Sigmoid colon (tissue), 7 donors: Measurements from ENCODE around the gene GRM4. TPM values are rescaled to one million over a fixed set of nuclear protein-coding genes. Genes with fewer than 3 reads are reported as not detected.

Source experiments
- DNase-seq: peaks from one replicate; pipeline ENCODE4 v3.0.0-alpha.2; 2019
- H3K27ac ChIP-seq, 4 donors: fragments of 200-600 bp; sonication (generic); one replicate each; pipeline ENCODE4 v1.5.1; 2016 to 2019; ENCODE audit warnings: mild to moderate bottlenecking in 1 of 4
- H3K27me3 ChIP-seq, 3 donors: fragments of 200-600 bp; sonication (generic); one replicate each; pipeline ENCODE4 v1.5.1; 2019; ENCODE audit warnings: mild to moderate bottlenecking in 1 of 3
- H3K36me3 ChIP-seq, 4 donors: fragments of 200-600 bp; sonication (generic); one replicate each; pipeline ENCODE4 v1.5.1; 2016 to 2019
- H3K4me1 ChIP-seq, 4 donors: fragments of 200-600 bp; sonication (generic); one replicate each; pipeline ENCODE4 v1.5.1; 2017 to 2019
- H3K4me3 ChIP-seq, 4 donors: fragments of 200-600 bp; sonication (generic); one replicate each; pipeline ENCODE4 v1.5.1; 2017 to 2019; ENCODE audit warnings: mild to moderate bottlenecking in 2 of 4, moderate library complexity in 1 of 4
- H3K9me3 ChIP-seq, 4 donors: fragments of 200-600 bp in 3 of 4; sonication (generic) in 3 of 4; one replicate each; pipeline versions ENCODE4 v1.5.1 to v1.6.1; 2013 to 2019
- CTCF ChIP-seq, 4 experiments: fragments of 450-650 bp in 3 of 4; fragments of 200-600 bp in 1 of 4; IDR thresholded peaks; one replicate each; pipeline ENCODE4 v1.5.1; 2016 to 2019; ENCODE audit warnings: antibody characterized with exemption in 4 of 4, mild to moderate bottlenecking in 3 of 4, moderate library complexity in 2 of 4
- EP300 ChIP-seq, 4 donors: sonication (generic); formaldehyde crosslinking; IDR thresholded peaks; one replicate each; pipeline ENCODE4 v1.6.1; 2017; ENCODE audit warnings: antibody characterized with exemption in 4 of 4
- POLR2A ChIP-seq, 2 donors: fragments of 450-650 bp; IDR thresholded peaks; one replicate each; pipeline ENCODE4 v1.6.1; 2016; ENCODE audit warnings: antibody characterized with exemption in 2 of 2, mild to moderate bottlenecking in 2 of 2, moderate library complexity in 2 of 2
- POLR2AphosphoS5 ChIP-seq, 4 donors: sonication (generic); formaldehyde crosslinking; IDR thresholded peaks; one replicate each; pipeline ENCODE4 v1.6.1; 2017; ENCODE audit warnings: antibody characterized with exemption in 4 of 4
- WGBS, 2 donors: extraction: QIAGEN DNeasy Blood & Tissue Kit; methylation state at CpG; one replicate each; pipeline ENCODE4 v1.1.7; 2013; 5-methylcytosine and 5-hydroxymethylcytosine counted together
- intact Hi-C: fragments of 100-400 bp; cut with DNase I; formaldehyde crosslinking; loops from one replicate; pipeline ENCODE4 v1.15.1; 2023
- polyA plus RNA-seq, 3 donors: library from polyadenylated mRNA; stranded (reverse); fragments of 200-250 nt; gene quantifications; one replicate each; pipeline ENCODE4 v1.2.3, GENCODE V29; 2013
- total RNA-seq, 4 donors: library from RNA; depleted of rRNA; stranded (reverse); fragments of >200 nt; gene quantifications; one replicate each; pipeline ENCODE4 v1.1.0, GENCODE V29; 2016
- donor health status: healthy with polysubstance abuse.
- donor health status: Bipolar disorder and iron deficiency.
- donor health status: healthy.

Gene GRM4
- total and polyA plus RNA-seq, 7 donors: 0.07 to 0.14 TPM; not detected in 5

GRCh38 chr6:34149831-34150400 lies 4.0 kb upstream of the GRM4 start:
- H3K27me3 ChIP-seq: peaks cover 19 to 89% (median 59%) of the 10 kb centered on the region in 3 donors
- intact Hi-C loops: loop anchor here (5.0 to 10.0 kb wide), 2 partner anchors 93 to 565 kb away; partner anchors contain the start of gene BAK1

GRCh38 chr6:34149452-34149810 lies 3.5 kb upstream of the GRM4 start:
- TF ChIP-seq POLR2AphosphoS5 (IDR thresholded peaks at IDR 0.05) (no peak), EP300 (IDR thresholded peaks at IDR 0.05) (no peak), POLR2A (IDR thresholded peaks at IDR 0.05) (no peak), CTCF (IDR thresholded peaks at IDR 0.05) (no peak)
- no peak overlapping the region for H3K27ac ChIP-seq
- H3K4me3 ChIP-seq: no peak overlapping the region
- no peaks in the 10 kb centered on the region for H3K9me3 ChIP-seq
- intact Hi-C loops: no loop called here
- WGBS, 2 donors: 53 to 60% methylated on average over 5 of the region's 5 CpGs
- peaks cover 22 to 89% (median 59%) of the 10 kb centered on the region in 3 donors for H3K27me3 ChIP-seq
- no peaks in the 10 kb centered on the region for H3K36me3 ChIP-seq
- peaks cover 0 to 22% (median 17%) of the 10 kb centered on the region in 4 donors for H3K4me1 ChIP-seq
- peak; percentile 7 for DNase-seq

More at GRCh38 chr6:34149831-34150400, 4.0 kb upstream of the GRM4 start:
- no peak overlapping the region for H3K4me3 ChIP-seq
- peak; percentile 8 for DNase-seq
- H3K27ac ChIP-seq: no peak overlapping the region
- no peaks in the 10 kb centered on the region for H3K36me3 ChIP-seq
- 85 to 88% methylated on average over 4 of the region's 4 CpGs for WGBS, 2 donors
- no peaks in the 10 kb centered on the region for H3K9me3 ChIP-seq
- H3K4me1 ChIP-seq: peaks cover 0 to 22% (median 17%) of the 10 kb centered on the region in 4 donors
- TF ChIP-seq EP300 (IDR thresholded peaks at IDR 0.05): no peak
- no peak for TF ChIP-seq POLR2AphosphoS5 (IDR thresholded peaks at IDR 0.05)
- TF ChIP-seq CTCF (IDR thresholded peaks at IDR 0.05): no peak
- TF ChIP-seq POLR2A (IDR thresholded peaks at IDR 0.05): no peak

- peak; percentile 43 for DNase-seq
- Histone ChIP-seq H3K9me3 (no peaks in the 10 kb centered on the region), H3K27ac (no peak overlapping the region), H3K4me3 (no peak overlapping the region), H3K27me3 (peaks cover 22 to 89% (median 59%) of the 10 kb centered on the region in 3 donors), H3K4me1 (peaks cover 0 to 22% (median 22%) of the 10 kb centered on the region in 4 donors), H3K36me3 (no peaks in the 10 kb centered on the region)
- WGBS, 2 donors: 71 to 76% methylated on average over 8 of the region's 8 CpGs
- intact Hi-C loops: no loop called here
- TF ChIP-seq POLR2A (IDR thresholded peaks at IDR 0.05): no peak
Measured at GRCh38 chr6:34148631-34149451, 3.0 kb upstream of the GRM4 start.

- H3K4me1 ChIP-seq: peaks cover 0 to 30% (median 29%) of the 10 kb centered on the region in 4 donors
- no peaks in the 10 kb centered on the region for H3K9me3 ChIP-seq
- no peaks in the 10 kb centered on the region for H3K36me3 ChIP-seq
- no peak overlapping the region for H3K27ac ChIP-seq
- peaks cover 30 to 89% (median 59%) of the 10 kb centered on the region in 3 donors for H3K27me3 ChIP-seq
- DNase-seq: peak; percentile 19
- WGBS, 2 donors: 72 to 80% methylated on average over 13 of the region's 13 CpGs
- no peak overlapping the region for H3K4me3 ChIP-seq
- TF ChIP-seq POLR2AphosphoS5 (IDR thresholded peaks at IDR 0.05) (no peak), POLR2A (IDR thresholded peaks at IDR 0.05) (no peak), EP300 (IDR thresholded peaks at IDR 0.05) (no peak), CTCF (IDR thresholded peaks at IDR 0.05) (no peak)
- intact Hi-C loops: no loop called here
Measured at GRCh38 chr6:34147906-34148630, 2.2 kb upstream of the GRM4 start.
